Spleen (tissue), 11 donors: Measurements from ENCODE around the gene ACACB. TPM values are rescaled to one million over a fixed set of nuclear protein-coding genes. Genes with fewer than 3 reads are reported as not detected.
A peak's percentile ranks its signal among the peaks of the same experiment; 100 is the strongest.

Experiments used
- DNase-seq: peaks from one replicate; pipeline ENCODE4 v3.0.0-alpha.2; 2020
- H3K27ac ChIP-seq, 8 donors: fragments of 200-600 bp; sonication (generic) in 7 of 8; 1 replicate in 4 of 8; 2 replicates in 4 of 8; pipeline versions ENCODE4 v1.5.0 to v1.8.0; 2016 to 2021; ENCODE audit warnings: inconsistent platforms in 4 of 8, mild to moderate bottlenecking in 4 of 8, moderate library complexity in 1 of 8
- H3K27me3 ChIP-seq, 7 donors: fragments of 200-600 bp; sonication (generic) in 6 of 7; replicated peaks in 1 of 7; 1 replicate in 4 of 7; 2 replicates in 3 of 7; pipeline versions ENCODE4 v1.5.0 to v1.8.0; 2016 to 2021; ENCODE audit warnings: inconsistent platforms in 3 of 7, mild to moderate bottlenecking in 1 of 7
- H3K36me3 ChIP-seq, 6 donors: fragments of 200-600 bp; sonication (generic) in 5 of 6; 1 replicate in 4 of 6; 2 replicates in 2 of 6; pipeline versions ENCODE4 v1.5.0 to v1.8.0; 2016 to 2021; ENCODE audit warnings: inconsistent platforms in 2 of 6
- H3K4me1 ChIP-seq, 6 donors: fragments of 200-600 bp; sonication (generic) in 5 of 6; 1 replicate in 3 of 6; 2 replicates in 3 of 6; pipeline versions ENCODE4 v1.5.0 to v1.8.0; 2016 to 2021; ENCODE audit warnings: inconsistent platforms in 3 of 6
- H3K4me3 ChIP-seq, 8 donors: fragments of 200-600 bp; sonication (generic) in 7 of 8; 1 replicate in 4 of 8; 2 replicates in 4 of 8; pipeline versions ENCODE4 v1.5.0 to v1.8.0; 2016 to 2021; ENCODE audit warnings: inconsistent platforms in 4 of 8, mild to moderate bottlenecking in 4 of 8, moderate library complexity in 2 of 8
- H3K9me3 ChIP-seq, 8 donors: fragments of 200-600 bp; sonication (generic) in 7 of 8; 1 replicate in 4 of 8; 2 replicates in 4 of 8; pipeline versions ENCODE4 v1.5.0 to v1.8.0; 2016 to 2021; ENCODE audit warnings: inconsistent platforms in 4 of 8
- POLR2A ChIP-seq, 3 donors: fragments of 450-650 bp; IDR thresholded peaks; one replicate each; pipeline ENCODE4 v1.5.1; 2017; ENCODE audit warnings: antibody characterized with exemption in 3 of 3, mild to moderate bottlenecking in 1 of 3
- POLR2AphosphoS5 ChIP-seq, 3 donors: sonication (generic); formaldehyde crosslinking; IDR thresholded peaks; one replicate each; pipeline ENCODE4 v1.5.1; 2017; ENCODE audit warnings: antibody characterized with exemption in 3 of 3
- WGBS, 5 donors: extraction: QIAGEN DNeasy Blood & Tissue Kit in 3 of 5; methylation state at CpG; one replicate each; pipeline versions ENCODE4 v1.1.5 to v1.1.7; 2013 to 2018; 5-methylcytosine and 5-hydroxymethylcytosine counted together
- intact Hi-C: fragments of 100-400 bp; cut with DNase I; formaldehyde crosslinking; loops from one replicate; pipeline ENCODE4 v1.15.0; 2023; ENCODE audit warnings: low total_unique reads
- polyA plus RNA-seq, 3 donors: library from polyadenylated mRNA; stranded (reverse); fragments of 200-250 nt; gene quantifications; one replicate each; pipeline ENCODE4 v1.2.1, GENCODE V29; 2013
- total RNA-seq, 7 donors: library from RNA; depleted of rRNA in 3 of 7; stranded (reverse); fragments of >200 nt in 3 of 7; fragmentation: NEBNext Ultra II Directional in 4 of 7; extraction: Animal tissue kit (Norgen Biotek cat#: 25700) in 4 of 7; gene quantifications; one replicate each; pipeline versions ENCODE4 v1.1.0 to v1.2.1, GENCODE V29; 2016 to 2021
- TF ChIP-seq, protein P1 (sequence below), 11 experiments: fragments of 200-600 bp in 7 of 11; fragments of 450-650 bp in 4 of 11; sonication (generic) in 4 of 11; IDR thresholded peaks in 8 of 11; conservative IDR thresholded peaks in 3 of 11; 1 replicate in 7 of 11; 2 replicates in 4 of 11; pipeline versions ENCODE4 v1.4.0 to v1.8.0; 2016 to 2021; ENCODE audit warnings: antibody characterized with exemption in 11 of 11, inconsistent platforms in 4 of 11, mild to moderate bottlenecking in 1 of 11
- donor health status: healthy with polysubstance abuse.
- donor health status: DM: no; HTN: no; CAD: no; lungs with moderate emphysema.
- donor health status: DM: no; HTN: no; CAD: no.
- donor health status: Bipolar disorder and iron deficiency.
- donor health status: healthy.
- donor health status: DM: no; HTN: no; CAD: no.
- donor health status: DM: yes; HTN: yes; CAD: no.

The ACACB gene
- total and polyA plus RNA-seq, 10 donors = 2.8 to 111 (median 29.1) TPM

DNA sequence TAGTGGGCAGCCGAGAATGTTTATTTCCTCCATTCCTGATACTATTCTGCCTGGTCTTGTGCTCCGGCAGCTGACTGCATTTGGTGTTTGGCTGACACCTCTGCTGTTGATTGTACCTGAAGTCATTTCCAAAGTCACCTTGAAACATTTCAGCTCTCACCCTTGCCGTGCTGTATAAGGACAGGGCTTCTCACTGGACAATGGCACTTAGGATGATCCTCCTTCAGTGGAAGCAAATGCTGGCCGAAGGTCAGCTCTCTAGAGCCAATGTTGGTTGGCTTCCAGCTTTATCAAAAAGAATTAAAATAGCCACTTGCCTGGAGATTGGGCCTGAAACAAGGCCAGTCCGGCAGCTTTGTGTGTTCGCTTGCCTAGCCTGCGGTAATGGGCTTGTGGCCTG lies 44.0 kb downstream of the ACACB start:
- Histone ChIP-seq H3K4me1 (peaks cover 0 to 41% (median 15%) of the 10 kb centered on the region in 6 donors), H3K27me3 (no peaks in the 10 kb centered on the region), H3K27ac (peak overlapping the region in 6 of 8 donors; percentile 11 to 75 (median 36)), H3K4me3 (no peak overlapping the region), H3K36me3 (peaks cover 0 to 5% (median 0%) of the 10 kb centered on the region in 6 donors), H3K9me3 (no peaks in the 10 kb centered on the region)
- DNase-seq = no peak
- TF ChIP-seq POLR2AphosphoS5 (IDR thresholded peaks at IDR 0.05) (peak in 1 of 3 donors; percentile 47), POLR2A (IDR thresholded peaks at IDR 0.05) (no peak)
- WGBS, 5 donors = 65 to 90% (median 76%) methylated on average over 7 of the region's 7 CpGs
- intact Hi-C loops = no loop called here

DNA sequence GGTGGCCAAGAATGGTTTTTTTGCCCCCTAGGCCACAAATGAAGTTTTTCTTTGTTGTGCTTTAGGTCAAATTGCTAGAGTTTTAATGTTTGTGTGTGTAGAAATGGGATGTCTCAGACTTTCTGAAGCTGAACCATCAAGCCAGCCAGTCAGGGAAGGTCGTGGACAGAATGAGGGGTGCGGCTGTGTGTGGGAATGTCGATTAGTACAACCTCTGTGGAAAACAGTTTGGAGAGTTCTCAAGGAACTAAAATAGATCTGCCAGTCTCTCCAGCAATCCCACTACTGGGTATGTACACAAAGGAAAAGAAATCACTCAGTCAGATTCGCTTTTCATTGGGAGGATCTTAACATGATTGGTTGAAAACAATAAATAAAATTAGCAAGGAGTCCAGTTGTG lies 44.5 kb downstream of the ACACB start:
- Histone ChIP-seq H3K4me3 (no peak overlapping the region), H3K27ac (peak overlapping the region in 6 of 8 donors; percentile 11 to 75 (median 36)), H3K36me3 (peaks cover 0 to 5% (median 0%) of the 10 kb centered on the region in 6 donors), H3K9me3 (no peaks in the 10 kb centered on the region), H3K4me1 (peaks cover 0 to 37% (median 12%) of the 10 kb centered on the region in 6 donors), H3K27me3 (no peaks in the 10 kb centered on the region)
- TF ChIP-seq POLR2AphosphoS5 (IDR thresholded peaks at IDR 0.05) (no peak), POLR2A (IDR thresholded peaks at IDR 0.05) (no peak)
- TF ChIP-seq, protein P1, sequence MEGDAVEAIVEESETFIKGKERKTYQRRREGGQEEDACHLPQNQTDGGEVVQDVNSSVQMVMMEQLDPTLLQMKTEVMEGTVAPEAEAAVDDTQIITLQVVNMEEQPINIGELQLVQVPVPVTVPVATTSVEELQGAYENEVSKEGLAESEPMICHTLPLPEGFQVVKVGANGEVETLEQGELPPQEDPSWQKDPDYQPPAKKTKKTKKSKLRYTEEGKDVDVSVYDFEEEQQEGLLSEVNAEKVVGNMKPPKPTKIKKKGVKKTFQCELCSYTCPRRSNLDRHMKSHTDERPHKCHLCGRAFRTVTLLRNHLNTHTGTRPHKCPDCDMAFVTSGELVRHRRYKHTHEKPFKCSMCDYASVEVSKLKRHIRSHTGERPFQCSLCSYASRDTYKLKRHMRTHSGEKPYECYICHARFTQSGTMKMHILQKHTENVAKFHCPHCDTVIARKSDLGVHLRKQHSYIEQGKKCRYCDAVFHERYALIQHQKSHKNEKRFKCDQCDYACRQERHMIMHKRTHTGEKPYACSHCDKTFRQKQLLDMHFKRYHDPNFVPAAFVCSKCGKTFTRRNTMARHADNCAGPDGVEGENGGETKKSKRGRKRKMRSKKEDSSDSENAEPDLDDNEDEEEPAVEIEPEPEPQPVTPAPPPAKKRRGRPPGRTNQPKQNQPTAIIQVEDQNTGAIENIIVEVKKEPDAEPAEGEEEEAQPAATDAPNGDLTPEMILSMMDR (IDR thresholded peaks at IDR 0.05 in 8 of 11, conservative IDR thresholded peaks at IDR 0.05 in 3 of 11) = no peak
- no peak for DNase-seq
- WGBS, 5 donors = 81 to 96% (median 91%) methylated on average over 4 of the region's 4 CpGs
- intact Hi-C loops = no loop called here

DNA sequence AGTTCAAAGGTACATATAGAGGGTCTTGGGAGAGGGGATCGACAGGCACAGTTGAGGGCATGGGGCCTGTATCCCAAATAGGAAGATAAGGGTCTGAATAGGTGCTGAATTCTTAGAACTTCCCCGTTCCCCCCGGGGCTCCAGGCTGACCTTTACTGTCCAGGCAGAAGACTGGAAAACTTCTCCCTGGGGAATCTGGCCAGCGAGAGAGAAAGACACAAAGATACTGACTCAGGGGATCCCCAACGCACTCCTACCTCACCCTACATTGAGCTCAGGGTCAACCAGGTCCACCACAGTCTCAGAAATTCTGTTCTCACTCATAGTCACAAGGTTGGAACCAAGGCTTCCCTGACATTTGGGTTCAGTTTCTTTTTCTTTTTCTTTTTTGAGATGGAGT lies 46.2 kb downstream of the ACACB start:
- intact Hi-C loops = no loop called here
- TF ChIP-seq POLR2A (IDR thresholded peaks at IDR 0.05) (no peak), POLR2AphosphoS5 (IDR thresholded peaks at IDR 0.05) (no peak)
- TF ChIP-seq, protein P1 (IDR thresholded peaks at IDR 0.05 in 8 of 11, conservative IDR thresholded peaks at IDR 0.05 in 3 of 11) = no peak
- Histone ChIP-seq H3K27me3 (no peaks in the 10 kb centered on the region), H3K4me3 (no peak overlapping the region), H3K4me1 (peaks cover 0 to 22% (median 8%) of the 10 kb centered on the region in 6 donors), H3K27ac (peak overlapping the region in 4 of 8 donors; percentile 32 to 62 (median 56)), H3K9me3 (no peaks in the 10 kb centered on the region), H3K36me3 (peaks cover 0 to 16% (median 4%) of the 10 kb centered on the region in 6 donors)
- WGBS, 5 donors = 84 to 95% (median 90%) methylated on average over 5 of the region's 5 CpGs
- no peak for DNase-seq

DNA sequence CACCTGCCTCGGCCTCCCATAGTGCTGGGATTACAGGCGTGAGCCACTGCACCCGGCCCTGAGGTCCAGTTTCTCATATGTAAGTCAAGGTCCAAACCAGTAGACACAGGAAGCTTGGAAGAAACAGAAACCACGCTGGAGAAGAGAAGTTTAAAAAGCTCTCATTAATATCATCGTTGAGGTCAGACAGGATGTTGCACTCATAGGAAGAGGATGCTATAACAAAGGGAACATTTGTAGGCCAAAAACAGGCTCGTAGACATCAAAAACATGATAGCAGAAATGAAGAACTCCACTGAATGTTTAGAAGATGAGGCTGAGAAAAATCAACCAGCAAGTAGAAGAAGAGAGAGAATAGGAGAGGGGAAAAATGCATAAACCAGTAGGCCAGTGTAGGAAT lies 46.8 kb downstream of the ACACB start:
- 35 to 55% (median 39%) methylated on average over 6 of the region's 6 CpGs for WGBS, 5 donors
- peaks cover 0 to 16% (median 2%) of the 10 kb centered on the region in 6 donors for H3K4me1 ChIP-seq
- H3K9me3 ChIP-seq = no peaks in the 10 kb centered on the region
- no peak for TF ChIP-seq POLR2A (IDR thresholded peaks at IDR 0.05)
- peaks cover 0 to 22% (median 10%) of the 10 kb centered on the region in 6 donors for H3K36me3 ChIP-seq
- intact Hi-C loops = no loop called here
- DNase-seq = no peak
- H3K4me3 ChIP-seq = no peak overlapping the region
- H3K27ac ChIP-seq = peak overlapping the region in 7 of 8 donors; percentile 8 to 62 (median 51)
- H3K27me3 ChIP-seq = no peaks in the 10 kb centered on the region

DNA sequence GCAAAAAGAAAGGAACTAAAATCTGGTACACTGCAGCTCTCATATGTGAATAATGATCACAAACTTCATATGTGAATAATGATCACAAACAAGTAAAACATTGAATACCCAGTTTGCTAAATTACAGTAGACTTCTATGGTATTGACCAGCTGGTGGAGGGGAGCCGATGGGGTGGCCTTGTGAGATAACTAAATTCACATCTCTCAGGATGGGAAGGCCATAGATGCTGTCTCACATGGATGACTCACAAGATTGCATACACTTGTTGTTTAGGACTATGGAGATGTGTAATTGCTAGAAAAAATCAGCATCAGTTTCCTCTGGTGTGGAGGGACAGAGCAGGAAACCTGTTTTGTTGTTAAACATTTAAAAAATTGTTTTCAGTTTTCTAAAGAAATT lies 49.2 kb downstream of the ACACB start:
- Histone ChIP-seq H3K4me1 (peaks cover 0 to 16% (median under 1%) of the 10 kb centered on the region in 6 donors), H3K27ac (no peak overlapping the region), H3K4me3 (no peak overlapping the region), H3K36me3 (peaks cover 0 to 45% (median 19%) of the 10 kb centered on the region in 6 donors), H3K9me3 (no peaks in the 10 kb centered on the region), H3K27me3 (no peaks in the 10 kb centered on the region)
- intact Hi-C loops = no loop called here
- TF ChIP-seq POLR2AphosphoS5 (IDR thresholded peaks at IDR 0.05) = no peak
- TF ChIP-seq, protein P1 (IDR thresholded peaks at IDR 0.05 in 8 of 11, conservative IDR thresholded peaks at IDR 0.05 in 3 of 11) = no peak
- TF ChIP-seq POLR2A (IDR thresholded peaks at IDR 0.05) = no peak
- no peak for DNase-seq
- 85 to 92% (median 90%) methylated on average over 1 of the region's 1 CpG for WGBS, 5 donors
